Suprapubic skin (tissue), 3 donors: ENCODE measurements around the gene GNG4.

Source experiments
- CTCF ChIP-seq, 2 donors: fragments of 200-600 bp in 1 of 2; fragments of 450-650 bp in 1 of 2; sonication (generic) in 1 of 2; IDR thresholded peaks; one replicate each; pipeline ENCODE4 v1.5.1; 2016 to 2019; ENCODE audit warnings: antibody characterized with exemption in 2 of 2, mild to moderate bottlenecking in 1 of 2, moderate library complexity in 1 of 2
- EP300 ChIP-seq: sonication (generic); formaldehyde crosslinking; IDR thresholded peaks from one replicate; pipeline ENCODE4 v1.6.1; 2017; ENCODE audit warnings: antibody characterized with exemption
- POLR2A ChIP-seq, 2 donors: fragments of 450-650 bp; IDR thresholded peaks; one replicate each; pipeline ENCODE4 v1.6.1; 2017; ENCODE audit warnings: antibody characterized with exemption in 2 of 2, mild to moderate bottlenecking in 2 of 2, moderate library complexity in 2 of 2

- TF ChIP-seq EP300 (no peak), CTCF (IDR thresholded peaks at IDR 0.05) (no peak), POLR2A (IDR thresholded peaks at IDR 0.05) (no peak)
Measured at GRCh38 chr1:235652364-235652763, 2.8 kb upstream of the GNG4 start.
